NCI-H82 treated with DMSO at 0.1 percent for 48 hours (cell line): Measurements from ENCODE around the gene ESPN.

Source experiments
- DNase-seq: peaks from one replicate; lab custom pipeline; 2025; ENCODE audit not compliant: unreplicated experiment; lab: John Stamatoyannopoulos, UW

The ESPN gene

GRCh38 chr1:6409053-6409452, 15.5 kb upstream of the ESPN start:
- no peak for DNase-seq

- no peak for DNase-seq
These were observed 14.8 kb upstream of the ESPN start for GRCh38 chr1:6409733-6410132.

- no peak for DNase-seq
These were observed 14.2 kb upstream of the ESPN start for GRCh38 chr1:6410248-6410893.

GRCh38 chr1:6412896-6413295, 11.7 kb upstream of the ESPN start:
- no peak for DNase-seq

- DNase-seq = no peak
These were observed 10.1 kb upstream of the ESPN start for GRCh38 chr1:6414443-6414844.

GRCh38 chr1:6414881-6415626, 9.5 kb upstream of the ESPN start:
- DNase-seq = no peak

- DNase-seq = no peak
These were observed 8.3 kb upstream of the ESPN start for GRCh38 chr1:6416295-6416656.

GRCh38 chr1:6416906-6417305, 7.7 kb upstream of the ESPN start:
- no peak for DNase-seq

GRCh38 chr1:6417961-6418667, 6.5 kb upstream of the ESPN start:
- DNase-seq = no peak

- no peak for DNase-seq
These were observed 5.7 kb upstream of the ESPN start for GRCh38 chr1:6418668-6419396.

GRCh38 chr1:6419397-6419803, 5.2 kb upstream of the ESPN start:
- no peak for DNase-seq

- no peak for DNase-seq
These were observed 4.6 kb upstream of the ESPN start, which contains the start of gene HES2 for GRCh38 chr1:6419804-6420453. Gene HES2 (minus strand): TSS chr1:6419919. CDS start chr1:6419820, 99 bp downstream.

GRCh38 chr1:6420454-6421042, 4.0 kb upstream of the ESPN start:
- DNase-seq = peak; percentile 23

- no peak for DNase-seq
These were observed 3.3 kb upstream of the ESPN start for GRCh38 chr1:6421266-6421665.

- DNase-seq = peak; percentile 49
These were observed 1.1 kb upstream of the ESPN start for GRCh38 chr1:6423321-6423999.

- DNase-seq = no peak
These were observed 493 bp upstream of the ESPN start for GRCh38 chr1:6424000-6424565.

- DNase-seq = no peak
These were observed 1.1 kb downstream of the ESPN start for GRCh38 chr1:6425658-6426057.

- DNase-seq = no peak
These were observed 1.8 kb downstream of the ESPN start for GRCh38 chr1:6426277-6426971.

GRCh38 chr1:6426972-6427350, 2.4 kb downstream of the ESPN start:
- DNase-seq = no peak
